GM23338 (cell line): ENCODE results near the gene WFS1. TPM values are rescaled to one million over a fixed set of nuclear protein-coding genes. Genes with fewer than 3 reads are reported as not detected.

Experiments
- ATAC-seq: fragments of 200-7000 bp; cut with Tn5 transposase; 3 replicates; pipeline ENCODE4 v1.9.1; 2020
- DNase-seq: peaks from one replicate; pipeline ENCODE4 v3.0.0-alpha.2; 2015; ENCODE audit warnings: low spot score
- H2AFZ ChIP-seq: fragments of 200-600 bp; sonication (generic); 2 replicates; pipeline ENCODE4 v1.8.0; 2016; ENCODE audit warnings: antibody characterized with exemption, mild to moderate bottlenecking, moderate library complexity
- H3F3A ChIP-seq: fragments of 200-600 bp; sonication (generic); replicated peaks from 2 replicates; pipeline ENCODE4 v1.8.0; 2017; ENCODE audit warnings: antibody characterized with exemption, mixed run types, low read depth
- H3K27ac ChIP-seq: fragments of 200-600 bp; sonication (generic); 2 replicates; pipeline ENCODE4 v1.6.1; 2016; ENCODE audit warnings: low read depth
- H3K27me3 ChIP-seq: fragments of 200-600 bp; sonication (generic); 2 replicates; pipeline ENCODE4 v1.8.0; 2016; ENCODE audit warnings: mild to moderate bottlenecking, mixed run types, moderate library complexity; ENCODE audit not compliant: insufficient read depth
- H3K36me3 ChIP-seq: fragments of 200-600 bp; sonication (generic); 2 replicates; pipeline ENCODE4 v1.8.0; 2016; ENCODE audit warnings: mild to moderate bottlenecking; ENCODE audit not compliant: insufficient read depth
- H3K4me1 ChIP-seq: fragments of 200-600 bp; sonication (generic); 2 replicates; pipeline ENCODE4 v1.8.0; 2016; ENCODE audit warnings: mild to moderate bottlenecking, moderate library complexity; ENCODE audit not compliant: insufficient read depth
- H3K4me2 ChIP-seq: fragments of 200-600 bp; sonication (generic); 2 replicates; pipeline ENCODE4 v1.7.1; 2017; ENCODE audit warnings: mixed run types
- H3K4me3 ChIP-seq: fragments of 200-600 bp; sonication (generic); 2 replicates; pipeline ENCODE4 v1.6.1; 2016; ENCODE audit warnings: mixed run types
- H3K79me2 ChIP-seq: fragments of 200-600 bp; sonication (generic); replicated peaks from 2 replicates; pipeline ENCODE4 v1.8.0; 2017; ENCODE audit warnings: mild to moderate bottlenecking; ENCODE audit not compliant: insufficient read depth
- H3K9me2 ChIP-seq: fragments of 200-600 bp; sonication (generic); 2 replicates; pipeline ENCODE4 v1.8.0; 2017; ENCODE audit not compliant: insufficient read depth
- H4K20me1 ChIP-seq: fragments of 200-600 bp; sonication (generic); replicated peaks from 2 replicates; pipeline ENCODE4 v1.8.0; 2017; ENCODE audit warnings: mild to moderate bottlenecking; ENCODE audit not compliant: insufficient read depth
- H3K27ac Mint-ChIP-seq: 2 replicates; pipeline ENCODE4 v1.8.0; 2020; ENCODE audit warnings: inconsistent platforms, mild to moderate bottlenecking, moderate library complexity, mixed read lengths
- H3K27me3 Mint-ChIP-seq: 3 replicates; pipeline ENCODE4 v1.8.0; 2022; ENCODE audit warnings: low read depth, mild to moderate bottlenecking, moderate library complexity, mixed read lengths, inconsistent platforms; ENCODE audit not compliant: insufficient read depth, poor library complexity
- H3K36me3 Mint-ChIP-seq: 3 replicates; pipeline ENCODE4 v1.8.0; 2021; ENCODE audit warnings: low read depth, mild to moderate bottlenecking, inconsistent platforms, moderate library complexity, mixed read lengths
- H3K4me1 Mint-ChIP-seq: 3 replicates; pipeline ENCODE4 v1.8.0; 2020; ENCODE audit warnings: mild to moderate bottlenecking, inconsistent platforms, mixed read lengths
- H3K4me3 Mint-ChIP-seq: 3 replicates; pipeline ENCODE4 v1.8.0; 2021; ENCODE audit warnings: moderate library complexity, mild to moderate bottlenecking, inconsistent platforms, mixed read lengths
- H3K9me3 Mint-ChIP-seq: 3 replicates; pipeline ENCODE4 v1.8.0; 2020; ENCODE audit warnings: moderate library complexity, mild to moderate bottlenecking, inconsistent platforms, mixed read lengths
- CREB1 ChIP-seq: fragments of 250-450 bp; sonication (Bioruptor Pico); IDR thresholded peaks from 2 replicates; pipeline ENCODE4 v1.5.0; 2020; ENCODE audit warnings: low read depth, mild to moderate bottlenecking, moderate library complexity
- CTCF ChIP-seq, 2 experiments: fragments of 200-600 bp in 1 of 2; sonication (generic) in 1 of 2; conservative IDR thresholded peaks; 2 replicates each; pipeline versions ENCODE4 v1.5.1 to v1.6.1; 2016 to 2017; ENCODE audit warnings: antibody characterized with exemption in 2 of 2, low read depth in 2 of 2, mild to moderate bottlenecking in 2 of 2, moderate library complexity in 1 of 2
- NANOG ChIP-seq: IDR thresholded peaks from 2 replicates; pipeline ENCODE4 v1.6.1; 2016; ENCODE audit warnings: antibody characterized with exemption, borderline replicate concordance
- REST ChIP-seq: IDR thresholded peaks from one replicate; pipeline ENCODE4 v1.6.1; 2018; ENCODE audit warnings: antibody characterized with exemption; ENCODE audit not compliant: unreplicated experiment
- ZNF114 ChIP-seq: fragments of 250-450 bp; sonication (Bioruptor Pico); IDR thresholded peaks from 2 replicates; pipeline ENCODE4 v1.5.0; 2020; ENCODE audit warnings: mild to moderate bottlenecking, moderate library complexity
- ZNF462 ChIP-seq: fragments of 250-450 bp; sonication (Bioruptor Pico); IDR thresholded peaks from 2 replicates; pipeline ENCODE4 v1.5.0; 2020; ENCODE audit warnings: mild to moderate bottlenecking, moderate library complexity
- polyA plus RNA-seq: library from polyadenylated mRNA; unstranded; fragments of >200 nt; fragmentation: Nextera tagmentation; extraction: Ambion mirVana; gene quantifications from 2 replicates; pipeline ENCODE4 v1.2.1, GENCODE V29; 2016
- total RNA-seq: library from RNA; depleted of rRNA; stranded (reverse); fragments of >200 nt; shearing (Covaris generic); gene quantifications from 2 replicates; pipeline ENCODE4 v1.2.3, GENCODE V29; 2014

Gene WFS1
- total and polyA plus RNA-seq, 2 experiments from 2014 or later = 24.7 to 45.4 TPM

GRCh38 chr4:6349896-6350603, 80.4 kb downstream of the WFS1 start:
- no peak overlapping the region for H3K4me3 ChIP-seq
- Mint-ChIP-seq H3K27me3 (peaks cover 3% of the 10 kb centered on the region), H3K4me3 (no peak overlapping the region), H3K9me3 (no peaks in the 10 kb centered on the region), H3K27ac (no peak overlapping the region), H3K36me3 (no peaks in the 10 kb centered on the region), H3K4me1 (peaks cover 3% of the 10 kb centered on the region)
- H3F3A ChIP-seq = no peaks in the 10 kb centered on the region
- DNase-seq (no peak), ATAC-seq (no peak)
- H3K4me2 ChIP-seq = no peak overlapping the region
- H2AFZ ChIP-seq = no peak overlapping the region
- no peak overlapping the region for H3K27ac ChIP-seq
- no peaks in the 10 kb centered on the region for H3K79me2 ChIP-seq
- H3K27me3 ChIP-seq = no peaks in the 10 kb centered on the region
- H3K9me2 ChIP-seq = no peaks in the 10 kb centered on the region
- H3K36me3 ChIP-seq = no peaks in the 10 kb centered on the region
- TF ChIP-seq NANOG (no peak), ZNF462 (CRISPR knock-in tag) (no peak), ZNF114 (CRISPR knock-in tag) (no peak), CTCF (conservative IDR thresholded peaks at IDR 0.05; ENCODE audit: low read depth in 2 of 2) (no peak), CREB1 (CRISPR knock-in tag) (no peak), REST (no peak)
- no peaks in the 10 kb centered on the region for H4K20me1 ChIP-seq
- no peaks in the 10 kb centered on the region for H3K4me1 ChIP-seq
